K562 (cell line): ENCODE results near the gene OPRD1. TPM values are rescaled to one million over a fixed set of nuclear protein-coding genes. Genes with fewer than 3 reads are reported as not detected.
A peak's percentile ranks its signal among the peaks of the same experiment; 100 is the strongest.

Source experiments
- ARNT ChIP-seq, 2 experiments: fragments of 450-650 bp; IDR thresholded peaks; 2 replicates each; pipeline ENCODE4 v1.6.1; 2016; ENCODE audit warnings: mild to moderate bottlenecking in 1 of 2
- PTBP1 ChIP-seq: fragments of 200-400 bp; formaldehyde crosslinking; IDR thresholded peaks from 2 replicates; pipeline ENCODE4 v1.6.1; 2017; ENCODE audit warnings: low read depth, low read length
- STAT5A ChIP-seq: IDR thresholded peaks from 2 replicates; pipeline ENCODE4 v1.6.1; 2012; ENCODE audit warnings: low read length, inconsistent platforms, borderline replicate concordance
- TCF3 ChIP-seq: sonication (generic); formaldehyde crosslinking; IDR thresholded peaks from 2 replicates; pipeline ENCODE4 v1.4.0; 2020; ENCODE audit warnings: mild to moderate bottlenecking, missing genetic modification reagents
- ZFX ChIP-seq: sonication (generic); formaldehyde crosslinking; IDR thresholded peaks from 2 replicates; pipeline ENCODE4 v1.8.0; 2022; ENCODE audit warnings: mild to moderate bottlenecking, missing genetic modification reagents, moderate library complexity
- ZNF12 ChIP-seq: sonication (generic); formaldehyde crosslinking; IDR thresholded peaks from 2 replicates; pipeline ENCODE4 v1.4.0; 2020; ENCODE audit warnings: mild to moderate bottlenecking, missing genetic modification reagents
- ZNF217 ChIP-seq: sonication (generic); formaldehyde crosslinking; IDR thresholded peaks from 2 replicates; pipeline ENCODE4 v1.8.0; 2022; ENCODE audit warnings: mild to moderate bottlenecking, missing genetic modification reagents
- polyA plus RNA-seq, 8 experiments: library from polyadenylated mRNA; depleted of rRNA in 4 of 8; stranded (reverse) in 5 of 8; unstranded in 3 of 8; fragments of >200 nt; fragmentation: Nextera tagmentation in 2 of 8; fragmentation: Illumina TruSeq in 1 of 8; extraction: Ambion mirVana in 2 of 8; extraction: Trizol in 1 of 8; gene quantifications; 2 replicates each; pipeline versions ENCODE4 v1.2.1 to v1.2.3, GENCODE V29; 2011 to 2014; ENCODE audit warnings: inconsistent platforms in 1 of 8, missing spikeins in 1 of 8
- total RNA-seq, 7 experiments: library from RNA; depleted of rRNA in 6 of 7; stranded (reverse); fragments of >200 nt in 6 of 7; fragmentation: Illumina TruSeq in 2 of 7; extraction: Trizol in 2 of 7; gene quantifications; 2 replicates each; pipeline versions ENCODE4 v1.2.1 to v1.2.3, GENCODE V29; 2011 to 2021; ENCODE audit warnings: low replicate concordance in 1 of 7
- TF ChIP-seq, protein P1 (sequence below): fragments of 250-450 bp; sonication (Bioruptor Pico); IDR thresholded peaks from 2 replicates; pipeline ENCODE4 v1.5.1; 2021; ENCODE audit warnings: mild to moderate bottlenecking
- TF ChIP-seq, protein P2 (sequence below): fragments of 250-450 bp; sonication (Bioruptor Pico); IDR thresholded peaks from 2 replicates; pipeline ENCODE4 v1.8.0; 2022; ENCODE audit warnings: inconsistent platforms, mild to moderate bottlenecking, moderate library complexity, borderline replicate concordance
- TF ChIP-seq, protein P3 (sequence below), 3 experiments: fragments of 200-800 bp in 1 of 3; sonication (Bioruptor generic) in 1 of 3; sonication (generic) in 1 of 3; formaldehyde crosslinking in 1 of 3; IDR thresholded peaks; 2 replicates each; pipeline versions ENCODE4 v1.6.1 to v1.8.0; 2016 to 2022; ENCODE audit warnings: mild to moderate bottlenecking in 2 of 3, missing compliant biosample characterization in 2 of 3, missing genetic modification characterization in 2 of 3, missing genetic modification reagents in 1 of 3
- TF ChIP-seq, protein P4 (sequence below): fragments of 250-450 bp; sonication (Bioruptor Pico); IDR thresholded peaks from 2 replicates; pipeline ENCODE4 v1.5.0; 2020; ENCODE audit warnings: mild to moderate bottlenecking
- TF ChIP-seq, protein P5 (sequence below): sonication (generic); formaldehyde crosslinking; IDR thresholded peaks from 2 replicates; pipeline ENCODE4 v1.8.0; 2023; ENCODE audit warnings: missing genetic modification reagents, mild to moderate bottlenecking, borderline replicate concordance
- TF ChIP-seq, protein P6 (sequence below): sonication (generic); formaldehyde crosslinking; IDR thresholded peaks from 2 replicates; pipeline ENCODE4 v1.8.0; 2022; ENCODE audit warnings: mild to moderate bottlenecking, missing genetic modification reagents
- TF ChIP-seq, protein P7 (sequence below): fragments of 450-650 bp; IDR thresholded peaks from 2 replicates; pipeline ENCODE4 v1.6.1; 2016; ENCODE audit warnings: missing biosample characterization, missing genetic modification characterization

Gene OPRD1
- total and polyA plus RNA-seq, 9 of the 15 experiments (the other 6 are each of a cell fraction or from before 2014, with no cell fraction given), result under 0.01 to 0.03 (median under 0.01) TPM; not detected in 6

DNA sequence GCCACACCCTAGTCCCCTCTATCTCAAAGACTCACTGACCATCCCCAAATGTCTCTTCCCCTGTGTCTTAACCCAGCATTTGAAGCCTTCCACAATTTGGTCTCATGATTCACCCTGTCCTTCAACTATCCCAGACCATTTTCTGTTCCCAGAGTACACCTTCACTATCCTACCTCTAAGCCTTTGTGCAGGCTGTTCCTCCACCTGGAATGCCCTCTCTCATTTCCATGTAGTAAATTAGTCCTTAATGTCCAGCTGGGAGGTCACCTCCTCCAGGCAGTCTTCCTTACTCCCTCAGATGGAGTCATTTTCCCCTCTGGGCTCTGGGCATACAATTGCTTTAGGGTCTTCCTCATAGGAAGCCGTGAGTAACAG lies 71.3 kb downstream of the OPRD1 start (continued):
- TF ChIP-seq, protein P1, sequence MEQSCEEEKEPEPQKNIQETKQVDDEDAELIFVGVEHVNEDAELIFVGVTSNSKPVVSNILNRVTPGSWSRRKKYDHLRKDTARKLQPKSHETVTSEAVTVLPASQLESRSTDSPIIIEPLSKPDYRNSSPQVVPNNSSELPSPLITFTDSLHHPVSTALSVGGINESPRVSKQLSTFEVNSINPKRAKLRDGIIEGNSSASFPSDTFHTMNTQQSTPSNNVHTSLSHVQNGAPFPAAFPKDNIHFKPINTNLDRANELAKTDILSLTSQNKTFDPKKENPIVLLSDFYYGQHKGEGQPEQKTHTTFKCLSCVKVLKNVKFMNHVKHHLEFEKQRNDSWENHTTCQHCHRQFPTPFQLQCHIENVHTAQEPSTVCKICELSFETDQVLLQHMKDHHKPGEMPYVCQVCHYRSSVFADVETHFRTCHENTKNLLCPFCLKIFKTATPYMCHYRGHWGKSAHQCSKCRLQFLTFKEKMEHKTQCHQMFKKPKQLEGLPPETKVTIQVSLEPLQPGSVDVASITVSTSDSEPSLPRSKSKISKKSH, result no peak
- TF ChIP-seq, protein P2, sequence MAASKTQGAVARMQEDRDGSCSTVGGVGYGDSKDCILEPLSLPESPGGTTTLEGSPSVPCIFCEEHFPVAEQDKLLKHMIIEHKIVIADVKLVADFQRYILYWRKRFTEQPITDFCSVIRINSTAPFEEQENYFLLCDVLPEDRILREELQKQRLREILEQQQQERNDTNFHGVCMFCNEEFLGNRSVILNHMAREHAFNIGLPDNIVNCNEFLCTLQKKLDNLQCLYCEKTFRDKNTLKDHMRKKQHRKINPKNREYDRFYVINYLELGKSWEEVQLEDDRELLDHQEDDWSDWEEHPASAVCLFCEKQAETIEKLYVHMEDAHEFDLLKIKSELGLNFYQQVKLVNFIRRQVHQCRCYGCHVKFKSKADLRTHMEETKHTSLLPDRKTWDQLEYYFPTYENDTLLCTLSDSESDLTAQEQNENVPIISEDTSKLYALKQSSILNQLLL (CRISPR knock-in tag), result no peak
- TF ChIP-seq, protein P3, sequence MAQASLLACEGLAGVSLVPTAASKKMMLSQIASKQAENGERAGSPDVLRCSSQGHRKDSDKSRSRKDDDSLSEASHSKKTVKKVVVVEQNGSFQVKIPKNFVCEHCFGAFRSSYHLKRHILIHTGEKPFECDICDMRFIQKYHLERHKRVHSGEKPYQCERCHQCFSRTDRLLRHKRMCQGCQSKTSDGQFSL (CRISPR knock-in tag; IDR thresholded peaks at IDR 0.05), result no peak
- TF ChIP-seq, protein P3 (tag; IDR thresholded peaks at IDR 0.05), result no peak
- TF ChIP-seq TCF3 (no peak), ARNT (IDR thresholded peaks at IDR 0.05) (0 out of 4 replicates have a peak, but pooled peaks of 1 of the 2 experiments have one; percentile 15), ZFX (no peak), ZNF217 (CRISPR knock-in tag) (no peak), STAT5A (no peak), ZNF12 (CRISPR knock-in tag) (0 out of 2 replicates have a peak, but pooled peaks have one; percentile 4), PTBP1 (peak; percentile 95)
- TF ChIP-seq, protein P4, sequence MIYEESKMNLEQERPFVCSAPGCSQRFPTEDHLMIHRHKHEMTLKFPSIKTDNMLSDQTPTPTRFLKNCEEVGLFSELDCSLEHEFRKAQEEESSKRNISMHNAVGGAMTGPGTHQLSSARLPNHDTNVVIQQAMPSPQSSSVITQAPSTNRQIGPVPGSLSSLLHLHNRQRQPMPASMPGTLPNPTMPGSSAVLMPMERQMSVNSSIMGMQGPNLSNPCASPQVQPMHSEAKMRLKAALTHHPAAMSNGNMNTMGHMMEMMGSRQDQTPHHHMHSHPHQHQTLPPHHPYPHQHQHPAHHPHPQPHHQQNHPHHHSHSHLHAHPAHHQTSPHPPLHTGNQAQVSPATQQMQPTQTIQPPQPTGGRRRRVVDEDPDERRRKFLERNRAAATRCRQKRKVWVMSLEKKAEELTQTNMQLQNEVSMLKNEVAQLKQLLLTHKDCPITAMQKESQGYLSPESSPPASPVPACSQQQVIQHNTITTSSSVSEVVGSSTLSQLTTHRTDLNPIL (CRISPR knock-in tag), result no peak
- TF ChIP-seq, protein P5, sequence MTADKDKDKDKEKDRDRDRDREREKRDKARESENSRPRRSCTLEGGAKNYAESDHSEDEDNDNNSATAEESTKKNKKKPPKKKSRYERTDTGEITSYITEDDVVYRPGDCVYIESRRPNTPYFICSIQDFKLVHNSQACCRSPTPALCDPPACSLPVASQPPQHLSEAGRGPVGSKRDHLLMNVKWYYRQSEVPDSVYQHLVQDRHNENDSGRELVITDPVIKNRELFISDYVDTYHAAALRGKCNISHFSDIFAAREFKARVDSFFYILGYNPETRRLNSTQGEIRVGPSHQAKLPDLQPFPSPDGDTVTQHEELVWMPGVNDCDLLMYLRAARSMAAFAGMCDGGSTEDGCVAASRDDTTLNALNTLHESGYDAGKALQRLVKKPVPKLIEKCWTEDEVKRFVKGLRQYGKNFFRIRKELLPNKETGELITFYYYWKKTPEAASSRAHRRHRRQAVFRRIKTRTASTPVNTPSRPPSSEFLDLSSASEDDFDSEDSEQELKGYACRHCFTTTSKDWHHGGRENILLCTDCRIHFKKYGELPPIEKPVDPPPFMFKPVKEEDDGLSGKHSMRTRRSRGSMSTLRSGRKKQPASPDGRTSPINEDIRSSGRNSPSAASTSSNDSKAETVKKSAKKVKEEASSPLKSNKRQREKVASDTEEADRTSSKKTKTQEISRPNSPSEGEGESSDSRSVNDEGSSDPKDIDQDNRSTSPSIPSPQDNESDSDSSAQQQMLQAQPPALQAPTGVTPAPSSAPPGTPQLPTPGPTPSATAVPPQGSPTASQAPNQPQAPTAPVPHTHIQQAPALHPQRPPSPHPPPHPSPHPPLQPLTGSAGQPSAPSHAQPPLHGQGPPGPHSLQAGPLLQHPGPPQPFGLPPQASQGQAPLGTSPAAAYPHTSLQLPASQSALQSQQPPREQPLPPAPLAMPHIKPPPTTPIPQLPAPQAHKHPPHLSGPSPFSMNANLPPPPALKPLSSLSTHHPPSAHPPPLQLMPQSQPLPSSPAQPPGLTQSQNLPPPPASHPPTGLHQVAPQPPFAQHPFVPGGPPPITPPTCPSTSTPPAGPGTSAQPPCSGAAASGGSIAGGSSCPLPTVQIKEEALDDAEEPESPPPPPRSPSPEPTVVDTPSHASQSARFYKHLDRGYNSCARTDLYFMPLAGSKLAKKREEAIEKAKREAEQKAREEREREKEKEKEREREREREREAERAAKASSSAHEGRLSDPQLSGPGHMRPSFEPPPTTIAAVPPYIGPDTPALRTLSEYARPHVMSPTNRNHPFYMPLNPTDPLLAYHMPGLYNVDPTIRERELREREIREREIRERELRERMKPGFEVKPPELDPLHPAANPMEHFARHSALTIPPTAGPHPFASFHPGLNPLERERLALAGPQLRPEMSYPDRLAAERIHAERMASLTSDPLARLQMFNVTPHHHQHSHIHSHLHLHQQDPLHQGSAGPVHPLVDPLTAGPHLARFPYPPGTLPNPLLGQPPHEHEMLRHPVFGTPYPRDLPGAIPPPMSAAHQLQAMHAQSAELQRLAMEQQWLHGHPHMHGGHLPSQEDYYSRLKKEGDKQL (CRISPR knock-in tag), result no peak
- TF ChIP-seq, protein P6, sequence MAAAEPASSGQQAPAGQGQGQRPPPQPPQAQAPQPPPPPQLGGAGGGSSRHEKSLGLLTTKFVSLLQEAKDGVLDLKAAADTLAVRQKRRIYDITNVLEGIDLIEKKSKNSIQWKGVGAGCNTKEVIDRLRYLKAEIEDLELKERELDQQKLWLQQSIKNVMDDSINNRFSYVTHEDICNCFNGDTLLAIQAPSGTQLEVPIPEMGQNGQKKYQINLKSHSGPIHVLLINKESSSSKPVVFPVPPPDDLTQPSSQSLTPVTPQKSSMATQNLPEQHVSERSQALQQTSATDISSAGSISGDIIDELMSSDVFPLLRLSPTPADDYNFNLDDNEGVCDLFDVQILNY (CRISPR knock-in tag), result no peak
- TF ChIP-seq, protein P7, sequence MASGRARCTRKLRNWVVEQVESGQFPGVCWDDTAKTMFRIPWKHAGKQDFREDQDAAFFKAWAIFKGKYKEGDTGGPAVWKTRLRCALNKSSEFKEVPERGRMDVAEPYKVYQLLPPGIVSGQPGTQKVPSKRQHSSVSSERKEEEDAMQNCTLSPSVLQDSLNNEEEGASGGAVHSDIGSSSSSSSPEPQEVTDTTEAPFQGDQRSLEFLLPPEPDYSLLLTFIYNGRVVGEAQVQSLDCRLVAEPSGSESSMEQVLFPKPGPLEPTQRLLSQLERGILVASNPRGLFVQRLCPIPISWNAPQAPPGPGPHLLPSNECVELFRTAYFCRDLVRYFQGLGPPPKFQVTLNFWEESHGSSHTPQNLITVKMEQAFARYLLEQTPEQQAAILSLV, result no peak
